HG02938 (cell line): ENCODE data around the gene GRAP2.
"Not testable (repeated sequence)": the region's sequence is repeated elsewhere in the genome, so short reads cannot be mapped to it uniquely, and the experiment has no call there.

ENCODE experiments used
- ATAC-seq: cut with Tn5 transposase; IDR thresholded peaks from one replicate; pipeline ENCODE4 v1.9.1; 2021; ENCODE audit warnings: mild to moderate bottlenecking, moderate library complexity; ENCODE audit not compliant: unreplicated experiment

GRAP2 gene

GRCh38 chr22:39896313-39896996 is 4.4 kb upstream of the GRAP2 start:
- ATAC-seq = no peak

- no peak for ATAC-seq
Measured at GRCh38 chr22:39897841-39898240, 3.0 kb upstream of the GRAP2 start.

GRCh38 chr22:39898997-39899396 is 1.9 kb upstream of the GRAP2 start:
- no peak for ATAC-seq

DNA sequence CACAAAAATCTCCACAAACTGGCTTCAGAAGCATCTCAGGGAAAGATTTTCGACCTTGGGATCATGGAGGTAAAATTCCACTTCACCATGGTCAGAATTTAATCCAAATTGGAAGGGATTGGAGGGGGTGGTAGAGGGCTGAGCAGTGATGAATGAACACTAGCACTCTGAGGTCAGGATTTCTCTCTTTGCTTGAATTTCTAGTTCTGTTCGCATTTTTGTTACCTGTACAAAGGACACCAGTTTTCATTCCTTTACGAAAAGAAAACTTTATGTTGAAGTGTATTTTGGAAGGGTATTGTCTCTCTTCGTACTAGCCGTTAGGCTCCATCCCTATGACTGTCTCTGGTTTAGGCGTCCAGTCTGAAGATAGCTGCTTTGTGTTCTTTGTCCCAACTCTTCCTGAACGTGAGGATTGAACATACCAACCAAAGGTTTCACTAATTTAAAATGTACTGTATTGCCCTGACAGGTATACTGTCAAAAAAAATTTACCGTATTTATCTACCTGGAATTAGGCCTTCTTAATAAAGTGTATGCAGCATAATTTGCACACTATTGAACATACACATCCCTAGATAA is 772 bp downstream of the GRAP2 start:
- no peak for ATAC-seq

DNA sequence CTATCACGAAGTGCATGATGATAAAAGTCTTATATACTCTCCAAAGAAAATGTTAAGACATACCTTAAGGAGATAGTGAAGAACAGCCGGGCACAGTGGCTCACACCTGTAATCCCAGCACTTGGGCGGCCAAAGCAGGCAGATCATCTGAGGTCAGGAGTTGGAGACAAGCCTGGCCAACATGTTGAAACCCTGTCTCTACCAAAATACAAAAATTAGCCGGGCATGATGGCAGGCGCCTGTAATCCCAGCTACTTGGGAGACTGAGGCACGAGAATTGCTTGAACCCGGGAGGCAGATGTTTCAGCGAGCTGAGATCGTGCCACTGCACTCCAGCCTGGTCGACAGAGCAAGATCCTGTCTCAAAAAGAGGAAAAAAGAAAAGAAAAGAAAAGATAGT is 3.1 kb downstream of the GRAP2 start:
- not testable (repeated sequence) for ATAC-seq

DNA sequence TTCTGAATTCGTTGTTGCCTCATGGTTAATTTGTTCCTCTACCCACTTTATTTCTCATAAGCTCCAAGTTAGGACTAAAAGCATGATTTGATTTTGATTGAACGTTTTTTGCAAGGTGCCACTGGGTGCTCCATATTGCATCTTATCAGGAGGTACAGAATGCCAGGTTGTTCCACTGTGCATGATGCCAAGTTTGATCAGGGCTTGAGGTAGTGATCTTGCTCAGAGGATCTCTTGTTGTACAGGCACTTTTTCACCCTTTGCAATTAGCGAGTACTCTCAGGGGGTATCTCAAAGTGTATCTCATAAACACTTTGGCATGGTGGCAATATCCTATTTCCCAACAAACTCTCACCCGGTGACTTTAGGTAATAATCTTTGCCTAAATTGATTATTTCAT is 4.0 kb downstream of the GRAP2 start:
- ATAC-seq = no peak

DNA sequence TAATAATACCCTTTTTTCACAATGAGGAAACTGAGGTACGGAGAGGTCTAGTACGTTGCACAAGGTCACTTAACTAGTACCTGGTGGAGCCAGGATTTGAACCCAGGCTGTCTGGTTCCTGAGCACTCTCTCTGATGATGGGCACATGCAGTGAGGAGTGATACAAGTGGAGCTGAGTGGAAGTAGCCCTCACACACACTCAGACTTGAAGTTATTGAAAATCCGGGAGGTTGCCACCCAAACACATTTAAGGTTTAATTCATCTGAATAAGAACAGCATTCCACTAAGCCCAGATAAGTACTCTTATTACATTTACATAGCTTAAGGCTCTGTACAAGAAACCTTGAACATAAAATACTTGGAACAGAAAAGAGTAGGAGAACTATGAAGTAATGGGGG is 4.8 kb downstream of the GRAP2 start:
- ATAC-seq = no peak

DNA sequence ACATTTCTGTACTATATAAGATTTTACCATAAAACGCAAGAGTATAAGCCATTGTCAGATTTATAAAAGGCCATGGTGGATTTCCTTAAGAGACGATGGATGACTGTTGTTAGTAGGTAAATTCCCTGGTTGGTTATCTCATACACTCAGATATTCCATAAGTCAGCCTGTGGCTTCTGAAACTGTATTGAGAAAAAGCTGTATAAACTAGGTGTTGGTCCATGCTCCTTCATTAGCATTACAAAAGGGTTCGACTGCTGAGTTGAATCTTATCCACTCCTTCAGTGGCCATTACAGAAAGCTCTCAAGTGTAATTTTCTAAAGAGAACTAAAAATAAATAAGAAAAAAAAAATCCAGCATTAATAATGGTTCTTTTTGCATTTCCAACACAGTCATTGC is 5.3 kb downstream of the GRAP2 start:
- no peak for ATAC-seq

DNA sequence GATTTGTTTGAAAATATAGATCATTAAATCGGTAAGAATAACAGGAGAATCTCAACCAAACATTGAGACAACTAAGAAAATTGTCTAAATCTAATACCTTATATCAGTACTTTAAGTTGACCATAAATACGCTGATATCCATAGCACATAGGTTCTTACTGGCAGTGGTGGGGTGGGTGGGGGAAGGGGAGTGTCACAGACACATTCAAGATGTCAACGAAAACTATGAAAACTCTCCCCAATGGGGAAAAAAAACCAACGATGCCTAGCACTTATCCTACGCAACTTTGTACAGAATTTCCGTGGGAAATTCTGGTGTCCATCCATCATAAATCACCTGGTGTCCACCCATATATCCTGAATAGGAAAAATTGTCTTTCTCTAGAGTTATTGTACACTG is 6.2 kb downstream of the GRAP2 start:
- ATAC-seq = no peak

DNA sequence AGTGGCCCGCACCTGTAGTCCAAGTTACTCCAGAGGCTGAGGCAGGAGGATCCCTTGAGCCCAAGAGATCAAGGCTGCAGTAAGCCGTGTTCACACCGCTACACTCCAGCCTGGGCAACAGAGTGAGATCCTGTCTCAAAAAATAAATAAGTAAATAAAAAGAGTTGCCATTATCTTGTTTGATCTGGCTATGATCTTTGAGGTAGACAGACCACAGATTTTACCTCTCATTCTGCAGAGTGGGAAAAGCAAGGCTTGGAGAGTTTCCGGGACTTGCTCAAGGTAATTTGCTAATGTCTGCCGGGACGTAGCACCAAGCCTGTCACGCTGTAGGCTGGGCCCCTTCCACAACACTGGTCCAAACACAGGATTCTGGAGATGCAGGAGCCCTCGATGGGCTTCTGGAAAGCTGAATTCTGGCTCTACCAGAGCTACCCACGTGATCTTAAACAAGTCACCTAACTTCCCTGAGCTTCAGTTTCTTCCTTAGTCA is 6.8 kb downstream of the GRAP2 start:
- no peak for ATAC-seq

GRCh38 chr22:39908136-39908535 is 7.3 kb downstream of the GRAP2 start:
- ATAC-seq = no peak

DNA sequence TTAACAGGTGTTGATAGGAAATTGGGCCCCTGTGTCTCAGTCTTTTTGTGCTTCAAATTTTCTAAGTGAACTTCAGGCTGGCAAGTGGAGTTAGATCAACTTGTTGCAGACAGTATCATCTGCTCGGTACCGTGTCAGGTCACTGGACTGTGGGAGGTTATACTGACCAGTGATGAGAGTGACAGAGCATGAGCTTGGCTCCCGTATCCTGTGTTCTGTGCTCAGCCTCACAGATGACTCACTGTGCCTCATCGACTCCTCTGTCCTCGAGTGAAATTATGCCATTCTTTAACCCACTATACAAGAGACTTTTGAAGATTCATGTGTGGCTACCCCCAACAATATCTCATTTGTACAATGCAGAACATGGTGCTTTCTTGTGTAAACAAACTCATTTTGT is 7.9 kb downstream of the GRAP2 start:
- no peak for ATAC-seq

DNA sequence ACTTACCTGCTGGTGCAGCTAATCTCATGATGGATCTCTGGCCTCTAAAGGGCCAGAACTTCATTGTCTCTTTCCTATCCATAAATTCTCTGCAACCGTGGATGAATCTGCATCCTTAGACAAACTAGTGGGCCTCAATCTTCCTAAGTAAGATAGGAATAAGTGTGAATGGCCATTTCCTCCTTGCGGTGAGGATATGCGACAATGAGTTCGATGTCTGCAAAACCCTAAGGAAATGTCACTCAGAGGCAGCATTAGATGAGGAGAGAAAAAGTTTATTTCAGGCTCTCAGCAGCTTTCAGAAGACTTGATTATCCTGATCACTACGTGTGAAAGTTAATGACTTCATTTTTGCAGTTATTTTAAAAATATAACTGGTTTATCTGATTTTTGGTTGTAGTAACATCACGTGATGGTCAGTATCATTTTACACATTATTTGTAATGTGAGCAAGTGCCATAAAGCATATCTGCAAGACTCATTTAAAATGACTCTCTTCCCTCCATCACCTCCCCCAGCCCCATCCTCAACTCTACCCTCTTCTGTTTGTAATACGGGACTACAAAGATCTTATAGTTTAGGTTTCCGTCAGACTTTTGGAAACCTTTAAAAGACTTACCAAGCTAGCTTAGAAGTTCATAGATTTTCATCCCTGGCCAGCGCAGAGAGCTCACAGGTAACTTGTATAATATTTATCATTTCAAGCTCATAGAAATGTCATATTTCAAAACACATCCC is 10.2 kb downstream of the GRAP2 start:
- no peak for ATAC-seq

DNA sequence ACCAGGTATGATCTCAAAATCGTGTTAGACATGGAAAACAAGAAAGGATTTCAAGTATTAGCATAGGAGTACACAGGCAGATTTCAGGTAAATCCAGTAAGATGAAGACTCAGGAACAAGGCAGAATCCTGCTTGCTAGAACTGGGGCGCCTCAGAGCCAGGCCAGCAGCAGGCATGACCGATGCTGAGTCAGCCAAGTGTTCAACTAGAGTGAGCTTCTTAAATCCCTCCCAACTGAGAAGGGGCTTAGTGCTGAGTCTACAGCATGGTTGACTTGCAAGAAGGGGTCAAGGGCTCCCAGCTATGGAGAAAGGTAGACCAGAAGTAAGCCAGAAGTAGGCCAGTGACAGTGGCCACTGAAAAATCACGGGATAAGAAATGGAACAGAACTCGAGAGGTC is 12.4 kb downstream of the GRAP2 start:
- ATAC-seq = no peak

DNA sequence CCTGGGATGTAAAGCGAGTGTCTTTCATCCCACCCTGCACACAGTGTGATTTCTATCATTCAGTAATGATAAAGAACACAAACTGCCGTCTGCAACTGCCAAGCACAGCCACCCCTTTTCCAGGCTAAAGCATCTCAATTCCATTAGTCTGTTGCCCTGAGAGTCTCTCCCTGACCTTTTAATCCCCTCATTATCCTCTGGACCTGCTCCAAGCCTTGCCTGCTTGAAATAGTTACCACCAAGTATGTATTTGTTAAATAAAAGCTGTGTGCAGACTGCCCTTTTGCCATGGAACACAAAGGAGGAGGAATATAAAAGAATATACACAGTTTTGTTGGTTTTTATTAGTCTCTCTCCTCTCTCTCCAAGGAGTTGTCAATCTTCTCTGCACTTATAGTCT is 13.0 kb downstream of the GRAP2 start:
- ATAC-seq = no peak

DNA sequence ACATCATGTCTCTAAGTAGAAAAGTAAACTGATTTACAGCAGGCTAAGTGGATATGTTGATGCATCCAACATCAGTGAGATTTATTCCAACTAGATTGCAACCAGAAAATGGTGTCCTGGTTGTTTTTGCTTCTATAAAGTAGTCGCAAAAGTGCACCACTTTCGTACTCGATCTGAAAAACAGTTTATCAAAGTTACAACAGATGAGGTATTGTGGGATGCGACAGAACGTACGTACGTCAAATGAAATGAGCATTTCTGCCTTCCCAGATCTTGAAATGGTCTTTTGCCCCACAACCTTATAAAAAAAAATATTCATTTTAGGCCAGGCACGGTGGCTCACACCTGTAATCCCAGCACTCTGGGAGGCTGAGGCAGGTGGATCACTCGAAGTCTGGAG is 13.7 kb downstream of the GRAP2 start:
- ATAC-seq = no peak

DNA sequence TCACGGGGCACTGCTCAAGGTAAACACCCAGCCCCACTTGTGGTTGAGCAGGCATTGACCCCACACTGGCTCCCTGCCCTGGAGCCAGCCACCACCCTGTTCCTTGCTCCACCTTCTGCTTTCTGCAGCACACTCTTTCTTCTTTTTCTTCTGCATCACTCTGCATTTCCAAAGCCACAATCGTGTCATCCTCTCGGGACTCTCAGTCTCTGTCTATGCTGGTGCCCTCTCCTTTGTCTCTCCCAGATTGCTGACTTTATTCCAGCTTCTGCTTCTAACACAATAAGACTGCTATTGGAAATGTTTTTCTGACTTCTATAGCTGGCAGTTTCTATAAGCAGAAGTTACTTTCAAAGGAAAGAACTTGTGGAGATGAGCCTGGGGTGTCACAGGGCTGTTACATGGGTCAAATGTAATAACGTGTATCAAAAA is 14.4 kb downstream of the GRAP2 start:
- no peak for ATAC-seq

GRCh38 chr22:39916496-39916895 is 15.6 kb downstream of the GRAP2 start:
- no peak for ATAC-seq

GRCh38 chr22:39917197-39917643 is 16.3 kb downstream of the GRAP2 start:
- ATAC-seq = no peak

DNA sequence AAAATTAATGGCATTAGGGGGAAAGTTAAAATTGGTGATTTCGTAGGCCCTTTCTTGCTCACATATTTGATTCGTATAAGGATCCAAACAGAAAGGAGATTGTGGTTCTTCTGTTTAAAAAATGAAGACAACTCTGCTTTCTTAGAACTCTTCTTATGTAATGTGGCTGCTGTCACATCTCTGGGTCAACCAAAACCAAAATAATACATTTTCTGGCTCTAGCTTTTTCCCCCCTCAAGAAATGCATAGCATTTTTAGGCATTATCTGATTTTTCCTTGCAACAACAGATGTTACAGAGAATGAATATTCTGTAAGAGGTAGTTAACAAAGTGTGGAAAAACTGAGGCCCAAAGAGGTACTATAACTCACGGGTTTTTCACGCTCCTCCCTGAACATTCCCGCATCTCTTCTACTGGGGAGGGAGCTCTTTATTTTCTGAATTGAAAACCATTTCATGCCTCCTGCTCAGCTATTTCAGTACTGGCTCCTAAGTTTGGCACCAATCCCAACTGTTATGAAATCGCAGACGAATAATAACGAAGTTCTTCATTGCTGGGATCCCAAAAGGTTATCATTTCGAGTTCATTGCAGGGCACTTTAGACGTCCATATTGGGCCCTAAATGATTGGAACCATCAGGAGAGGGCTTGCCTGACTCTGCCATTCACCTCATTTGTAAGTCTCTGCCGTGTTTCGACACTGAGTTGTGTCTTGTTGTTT is 17.1 kb downstream of the GRAP2 start:
- no peak for ATAC-seq

GRCh38 chr22:39920134-39920743 is 19.4 kb downstream of the GRAP2 start:
- no peak for ATAC-seq
